Measurements from ENCODE around the gene ABCB1.
"Not testable (repeated sequence)": the region's sequence is repeated elsewhere in the genome, so short reads cannot be mapped to it uniquely, and the experiment has no call there.

DNA sequence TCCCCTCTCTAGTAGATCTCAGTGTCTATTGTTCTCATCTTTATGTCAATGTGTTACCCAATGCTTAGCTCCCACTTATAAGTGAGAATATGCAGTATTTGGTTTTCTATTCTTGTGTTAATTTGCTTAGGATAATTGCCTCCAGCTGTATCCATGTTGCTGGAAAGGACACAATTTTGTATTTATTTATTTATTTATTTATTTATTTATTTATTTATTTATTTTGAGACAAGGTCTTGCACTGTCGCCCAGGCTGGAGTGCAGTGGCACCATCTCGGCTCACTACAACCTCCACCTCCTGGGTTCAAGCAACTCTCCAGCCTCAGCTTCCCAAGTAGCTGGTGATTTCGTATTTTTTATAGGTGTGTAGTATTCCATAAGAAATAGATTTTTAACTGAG lies 140.2 kb downstream of the ABCB1 start:
- TF ChIP-seq POLR2A (IDR thresholded peaks at IDR 0.05; ENCODE audit: control extremely low read depth in 1 of 2, low read depth in 2 of 2, low read length in 2 of 2); CHD1 (IDR thresholded peaks at IDR 0.05; ENCODE audit: low read depth, low read length); EZH2 (IDR thresholded peaks at IDR 0.05; ENCODE audit: low read depth, low read length, severe bottlenecking); RNF2 (IDR thresholded peaks at IDR 0.05; ENCODE audit: borderline replicate concordance, low read depth, low read length, missing control alignments, poor library complexity, severe bottlenecking): not testable (repeated sequence)
